Dermis microvascular lymphatic vessel endothelial cell (primary cell): ENCODE data around the gene C11orf65. TPM values are rescaled to one million over a fixed set of nuclear protein-coding genes. Genes with fewer than 3 reads are reported as not detected.
A peak's percentile ranks its signal among the peaks of the same experiment; 100 is the strongest.
"Not testable (repeated sequence)": the region's sequence is repeated elsewhere in the genome, so short reads cannot be mapped to it uniquely, and the experiment has no call there.

Source experiments
- DNase-seq, 2 donors: peaks; one replicate each; pipeline versions ENCODE4 v3.0.0 to v3.0.0-alpha.2; 2010; ENCODE audit warnings: low read depth in 2 of 2
- total RNA-seq: library from RNA; depleted of rRNA; stranded (reverse); fragments of >200 nt; gene quantifications from 2 replicates; pipeline ENCODE4 v1.2.1, GENCODE V29; 2014

The C11orf65 gene
- total RNA-seq, 1 donor from 2014 or later, result not detected

DNA sequence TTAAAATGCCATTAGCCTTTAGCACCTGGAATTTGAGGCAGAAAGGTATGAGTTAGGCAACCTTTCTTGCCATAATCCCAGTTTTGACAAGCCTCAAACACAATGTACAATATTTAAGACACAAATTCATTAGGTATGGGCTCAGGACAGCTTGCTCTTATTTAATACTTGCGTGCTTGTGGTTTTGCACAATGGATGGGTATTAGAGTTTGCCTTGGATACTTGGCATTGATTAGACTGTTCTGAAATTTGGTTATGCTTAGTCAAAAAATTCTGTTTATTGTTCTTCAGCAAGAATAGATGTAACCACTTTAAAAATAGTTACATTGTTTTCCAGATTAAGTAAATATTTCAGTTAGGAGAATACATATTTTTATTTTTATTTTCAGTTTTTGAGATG is 5.4 kb upstream of the C11orf65 start:
- DNase-seq, result no peak

DNA sequence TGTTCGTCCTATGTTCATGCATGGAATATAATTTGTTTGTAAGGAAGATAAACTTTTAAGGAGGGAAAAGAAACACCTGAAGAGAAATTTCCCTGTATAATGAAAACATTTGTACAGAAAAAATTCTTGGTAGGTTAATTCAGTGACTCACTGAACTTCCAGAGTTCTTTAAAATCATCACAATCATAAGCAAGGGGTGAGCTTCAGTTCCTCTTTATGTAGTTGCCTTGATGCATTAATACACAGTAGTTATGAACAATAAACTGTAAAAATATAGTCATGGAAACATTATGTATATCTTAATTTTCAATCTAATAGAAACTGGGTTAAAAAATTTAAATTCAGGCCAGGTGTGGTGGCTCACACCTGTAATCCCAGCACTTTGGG is 1.1 kb upstream of the C11orf65 start:
- DNase-seq, result no peak

DNA sequence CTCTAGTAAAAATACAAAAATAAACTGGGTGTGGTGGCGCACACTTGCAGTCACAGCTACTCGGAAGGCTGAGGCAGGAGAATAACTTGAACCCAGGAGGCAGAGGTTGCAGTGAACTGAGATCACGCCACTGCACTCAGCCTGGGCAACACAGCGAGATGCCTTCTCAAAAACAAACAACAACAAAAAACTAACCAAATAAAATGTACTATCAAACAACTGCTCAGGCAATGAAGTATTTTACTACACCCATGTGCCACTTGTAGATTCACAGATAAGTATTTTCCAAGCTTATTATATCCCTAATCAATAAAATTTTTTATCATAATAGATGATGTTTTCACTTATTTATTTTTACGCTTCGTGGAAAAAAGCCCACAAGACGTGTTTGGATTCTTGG is 924 bp downstream of the C11orf65 start:
- no peak for DNase-seq

DNA sequence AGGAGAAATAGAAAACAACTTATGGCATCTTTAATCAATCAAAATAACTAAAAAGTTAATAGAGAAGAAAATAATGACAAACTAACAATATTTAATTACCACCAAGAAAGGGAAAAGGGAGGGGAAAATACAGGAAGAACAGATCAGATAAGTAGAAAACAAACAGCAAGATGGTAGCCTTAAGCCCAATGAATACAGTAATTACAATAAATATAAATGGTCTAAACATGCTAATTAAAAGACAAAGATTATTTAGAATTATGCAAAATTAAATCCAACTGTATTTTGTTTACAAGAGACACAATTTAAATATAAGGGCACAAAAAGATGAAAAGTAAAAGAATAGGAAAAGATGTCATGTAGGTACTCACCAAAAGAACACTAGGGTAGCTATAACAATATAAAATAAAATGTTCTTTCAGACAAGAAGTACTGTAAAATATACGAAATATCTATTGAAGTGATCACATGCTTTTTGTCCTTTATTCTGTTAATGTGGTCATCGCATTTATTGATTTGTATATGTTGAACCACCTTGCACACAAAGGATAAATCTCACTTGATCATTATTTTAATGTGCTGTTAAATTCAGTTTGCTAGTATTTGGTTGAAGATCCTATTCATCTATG is 14.0 kb downstream of the C11orf65 start:
- DNase-seq, result no peak

DNA sequence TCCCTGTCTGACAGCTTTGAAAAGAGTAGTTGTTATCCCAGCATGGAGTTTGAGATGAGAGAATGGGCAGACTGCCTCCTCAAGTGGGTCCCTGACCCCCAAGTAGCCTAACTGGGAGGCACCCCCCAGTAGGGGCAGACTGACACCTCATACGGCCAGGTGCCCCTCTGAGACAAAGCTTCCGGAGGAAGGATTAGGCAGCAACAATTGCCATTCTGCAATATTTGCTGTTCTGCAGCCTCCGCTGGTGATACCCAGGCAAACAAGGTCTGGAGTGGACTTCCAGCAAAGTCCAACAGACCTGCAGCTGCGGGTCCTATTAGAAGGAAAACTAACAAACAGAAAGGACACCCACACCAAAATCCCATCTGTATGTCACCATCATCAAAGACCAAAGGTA is 25.9 kb downstream of the C11orf65 start:
- not testable (repeated sequence) for DNase-seq

DNA sequence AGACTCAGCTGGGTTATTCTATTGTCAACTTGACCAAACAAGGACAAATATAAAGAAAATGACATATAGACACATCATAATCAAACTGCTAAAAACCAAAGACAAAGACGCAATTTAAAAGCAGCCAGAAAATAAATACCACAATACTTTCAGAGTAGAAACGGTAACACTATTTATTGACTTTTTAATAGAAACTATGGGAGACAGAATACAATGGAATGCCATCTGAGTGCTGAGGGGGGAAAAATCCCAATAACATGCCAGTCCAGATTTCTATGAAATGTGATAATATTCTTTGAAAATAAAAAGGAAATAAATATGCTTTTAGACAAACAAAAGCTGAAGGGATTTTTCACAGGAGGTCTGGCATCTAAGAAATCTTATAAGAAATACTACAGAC is 30.7 kb downstream of the C11orf65 start:
- DNase-seq, result no peak

DNA sequence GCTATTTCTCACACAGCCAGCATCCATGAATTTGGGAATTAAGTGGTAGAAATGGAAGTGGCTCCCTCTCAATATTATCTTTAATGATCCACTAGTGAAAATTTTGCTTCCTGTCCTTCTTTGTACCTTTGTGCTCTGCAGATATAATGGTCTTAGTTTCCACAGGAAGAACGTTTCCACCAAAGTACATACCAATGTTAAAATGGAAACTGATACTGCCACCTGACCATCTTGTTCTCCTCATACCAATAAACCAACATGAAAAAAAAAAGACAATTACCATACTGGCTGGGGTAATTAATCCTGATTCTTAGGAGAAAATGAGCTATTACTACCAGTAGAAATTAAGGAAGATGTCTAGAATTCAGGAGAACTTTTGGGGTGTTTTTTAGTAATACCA is 32.3 kb downstream of the C11orf65 start:
- DNase-seq, result no peak

DNA sequence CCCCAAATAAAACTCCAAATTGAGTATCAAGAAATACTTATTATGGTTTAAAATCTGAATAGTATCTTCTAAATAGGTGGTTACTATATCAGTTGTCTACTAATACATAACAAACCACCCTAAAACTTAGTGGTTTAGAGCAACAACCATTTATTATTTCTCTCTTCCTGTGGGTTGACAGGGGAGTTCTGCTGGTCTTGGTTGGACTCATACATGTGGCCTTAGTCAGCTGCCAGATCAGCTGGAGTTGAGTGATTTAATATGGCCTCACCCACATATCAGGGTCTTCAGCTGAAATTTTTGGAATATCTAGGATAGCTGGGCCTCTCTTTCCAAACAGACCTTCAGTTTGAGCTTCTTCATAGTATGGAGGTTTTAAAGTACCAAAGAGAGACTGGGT is 34.5 kb downstream of the C11orf65 start:
- no peak for DNase-seq

DNA sequence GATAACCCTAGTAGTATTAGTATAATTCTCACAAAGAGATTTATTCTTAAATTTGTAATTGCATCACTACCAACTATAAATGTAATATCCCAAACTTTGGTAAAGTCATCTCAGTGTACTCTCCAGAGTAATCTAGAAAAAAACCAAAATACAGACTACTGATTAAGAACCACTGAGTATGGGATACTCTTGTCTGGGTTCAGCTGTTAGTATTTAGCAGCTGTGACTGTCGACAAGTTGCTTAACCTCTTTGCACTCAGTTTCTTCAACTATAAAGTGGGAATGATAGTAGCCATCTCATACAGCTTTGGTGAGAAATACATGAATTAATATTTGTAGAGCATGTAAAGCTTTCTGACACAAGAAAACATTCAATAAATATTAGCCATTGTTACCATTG is 35.3 kb downstream of the C11orf65 start:
- no peak for DNase-seq

DNA sequence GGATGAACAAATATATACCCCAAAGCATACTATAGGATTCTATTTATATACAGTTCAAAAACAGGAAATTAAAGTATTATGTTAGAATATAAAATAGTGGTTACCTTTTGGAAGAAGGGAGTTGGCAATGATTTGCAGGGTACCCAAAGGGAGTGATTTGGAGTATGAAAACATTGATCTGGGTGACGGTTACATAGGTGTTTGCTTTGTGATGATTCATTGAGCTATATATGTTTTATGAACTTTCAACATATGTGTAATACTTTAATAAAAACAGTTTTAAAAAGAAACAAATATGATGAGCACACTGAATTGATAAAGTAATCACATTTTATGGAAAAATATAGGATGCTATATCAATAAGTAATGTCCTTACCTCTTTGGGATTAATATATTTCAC is 36.0 kb downstream of the C11orf65 start:
- DNase-seq, result no peak

DNA sequence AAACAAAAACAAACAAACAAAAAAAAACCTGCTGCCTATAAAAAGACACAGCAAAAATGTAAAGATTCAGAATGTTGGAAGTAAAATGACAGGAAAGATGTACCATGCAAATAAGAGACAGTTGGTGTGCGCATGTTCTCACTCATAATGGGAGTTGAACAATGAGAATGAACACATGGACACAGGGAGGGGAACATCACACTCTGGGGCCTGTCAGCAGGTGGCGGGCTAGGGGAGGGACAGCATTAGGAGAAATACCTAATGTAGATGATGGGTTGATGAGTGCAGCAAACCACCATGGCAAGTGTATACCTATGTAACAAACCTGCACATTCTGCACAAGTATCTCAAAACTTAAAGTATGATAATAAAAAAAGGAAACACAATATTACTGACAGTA is 49.8 kb downstream of the C11orf65 start:
- DNase-seq, result peak; percentile 12 to 47

DNA sequence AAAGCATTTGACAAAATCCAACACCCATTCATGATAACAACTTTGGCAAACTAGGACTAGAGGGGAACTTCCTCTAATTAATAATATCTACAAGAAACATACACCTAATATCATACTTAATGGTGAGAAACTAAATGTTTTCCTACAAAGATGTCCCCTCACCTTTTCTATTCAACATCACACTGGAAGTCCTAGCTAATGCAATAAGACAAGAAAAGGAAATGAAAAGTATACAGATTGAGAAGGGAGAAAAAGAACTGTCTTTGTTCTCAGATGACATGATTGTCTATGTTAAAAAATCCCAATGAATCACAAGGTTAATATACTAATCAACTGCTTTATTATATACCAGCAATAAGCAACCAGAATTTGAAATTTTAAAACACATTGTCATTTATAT is 52.4 kb downstream of the C11orf65 start:
- no peak for DNase-seq

DNA sequence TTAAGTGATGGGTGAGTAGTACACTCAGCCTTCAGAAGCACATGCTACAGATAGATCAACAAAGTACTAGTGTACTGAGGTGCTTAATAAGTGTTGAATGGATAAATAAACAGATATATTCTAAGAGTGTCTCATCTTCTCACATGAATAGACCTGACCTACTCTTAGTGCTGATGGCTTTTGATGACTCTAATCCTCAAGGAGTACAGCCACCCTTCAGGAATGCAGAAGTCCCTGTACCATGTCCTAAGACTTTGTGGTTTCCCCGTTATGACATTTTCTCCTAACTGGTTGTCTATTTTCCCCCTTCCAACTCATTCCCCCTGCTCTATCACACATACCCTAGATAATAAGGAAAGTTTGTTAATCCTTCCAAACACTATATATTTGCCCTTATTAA is 61.6 kb downstream of the C11orf65 start:
- no peak for DNase-seq

DNA sequence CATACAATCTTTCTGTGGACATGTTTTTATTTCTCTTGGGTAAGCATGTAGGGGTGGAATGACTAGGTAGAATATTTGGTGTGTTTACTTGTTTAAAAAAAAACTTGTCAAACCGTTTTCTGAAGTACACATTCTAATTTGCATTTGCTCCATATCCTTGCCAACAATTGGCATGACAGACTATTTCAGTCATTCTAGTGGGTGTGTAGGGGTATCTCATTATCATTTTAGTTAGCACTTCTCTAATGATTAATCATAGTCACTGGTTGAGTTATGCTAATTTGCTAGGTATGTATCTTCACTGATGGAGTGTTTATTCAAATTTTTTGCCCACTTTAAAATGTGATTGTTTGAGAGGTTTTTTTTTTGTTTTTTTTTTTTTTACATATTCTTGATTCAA is 64.3 kb downstream of the C11orf65 start:
- no peak for DNase-seq

DNA sequence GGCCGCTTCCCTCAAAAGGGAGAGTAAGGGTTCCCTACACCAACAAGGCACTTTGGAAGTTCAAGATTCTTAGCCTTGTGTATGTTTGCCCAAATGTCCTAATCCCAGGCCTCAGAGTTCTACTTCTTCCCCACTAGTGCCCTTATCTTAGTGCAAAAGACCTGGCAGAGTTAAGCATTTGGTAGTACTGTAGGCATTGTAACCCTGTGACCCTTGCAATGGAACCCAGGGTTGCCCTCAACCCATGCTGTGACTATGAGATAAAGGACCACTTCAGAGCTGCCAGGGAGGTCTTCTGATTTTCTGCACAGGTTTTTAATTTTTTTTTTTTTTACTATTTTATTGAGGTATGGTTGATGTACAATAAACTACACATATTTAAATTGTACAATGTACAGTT is 65.1 kb downstream of the C11orf65 start:
- no peak for DNase-seq

DNA sequence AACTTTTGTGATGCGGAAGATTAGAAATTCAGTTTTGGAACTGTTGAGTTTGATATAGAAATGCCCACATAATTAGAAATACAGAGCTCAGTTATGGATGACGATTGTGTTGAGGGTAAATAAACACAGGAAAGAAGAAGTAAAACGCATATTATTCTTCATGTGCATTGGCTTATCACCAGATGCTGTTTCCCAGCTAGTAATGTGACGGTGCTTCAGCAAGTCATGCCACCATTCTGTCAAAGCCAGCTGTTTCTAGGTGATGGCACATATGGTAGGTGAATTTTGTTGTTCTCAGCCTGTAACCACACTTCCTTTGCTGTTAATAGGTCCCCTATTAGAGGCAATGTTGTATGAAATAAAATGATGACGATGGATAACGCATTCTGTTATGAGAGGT is 68.9 kb downstream of the C11orf65 start:
- DNase-seq, result no peak

DNA sequence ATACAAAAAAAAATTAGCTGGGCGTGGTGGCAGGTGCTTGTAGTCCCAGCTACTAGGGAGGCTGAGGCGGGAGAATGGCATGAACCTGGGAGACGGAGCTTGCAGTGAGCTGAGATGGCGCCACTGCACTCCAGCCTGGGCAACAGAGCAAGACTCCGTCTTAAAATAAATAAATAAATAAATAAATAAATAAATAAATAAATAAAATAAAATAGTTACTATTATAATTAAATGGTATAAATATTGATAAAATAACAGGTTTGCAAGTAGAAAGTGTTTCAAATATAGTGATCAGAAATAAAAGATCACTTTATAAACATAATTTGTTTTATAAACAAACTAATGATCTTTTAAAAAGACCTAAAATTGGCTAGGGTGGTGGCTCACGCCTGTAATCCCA is 70.7 kb downstream of the C11orf65 start:
- DNase-seq, result not testable (repeated sequence)

DNA sequence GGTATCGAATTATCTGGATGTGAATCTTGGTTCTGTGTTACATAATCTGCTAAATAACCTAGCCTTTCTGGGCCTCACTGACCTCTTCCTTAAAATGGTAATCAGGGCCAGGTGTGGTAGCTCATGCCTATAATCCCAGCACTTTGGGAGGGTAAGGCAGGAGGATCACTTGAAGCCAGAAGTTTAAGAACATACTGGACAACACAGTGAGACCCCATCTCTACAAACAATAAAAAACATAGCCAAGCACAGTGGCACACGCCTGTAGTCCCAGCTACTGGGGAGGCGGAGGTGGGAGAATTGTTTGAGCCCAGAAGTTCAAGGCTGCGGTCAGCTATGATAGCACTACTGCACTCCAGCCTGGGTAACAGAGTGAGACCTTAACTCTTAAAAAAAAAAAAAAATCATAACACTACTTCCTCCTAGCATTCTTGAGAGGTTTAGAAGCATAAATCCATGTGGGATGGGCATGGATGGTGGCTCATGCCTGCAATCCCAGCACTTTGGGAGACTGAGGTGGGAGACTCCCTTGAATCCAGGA is 72.5 kb downstream of the C11orf65 start:
- DNase-seq, result no peak

DNA sequence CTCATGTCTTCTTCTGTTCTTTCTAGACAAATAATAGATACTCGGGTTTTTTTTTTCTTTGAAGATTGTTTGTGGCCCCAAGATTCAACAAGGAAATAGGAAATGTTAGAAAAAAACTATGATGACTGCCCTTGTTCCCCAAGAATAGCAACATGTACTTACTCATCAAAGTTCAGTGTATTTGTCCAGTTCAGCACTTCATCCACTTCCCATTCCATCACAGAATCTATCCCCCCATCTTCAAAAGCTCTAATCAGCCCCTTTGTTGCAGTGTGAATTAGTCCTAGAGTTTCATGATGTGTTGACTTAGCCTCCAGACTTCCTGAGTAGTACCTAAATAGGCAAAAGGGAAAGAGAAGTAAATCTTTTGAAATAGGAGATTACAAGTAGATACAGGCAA is 74.3 kb downstream of the C11orf65 start:
- DNase-seq, result no peak

DNA sequence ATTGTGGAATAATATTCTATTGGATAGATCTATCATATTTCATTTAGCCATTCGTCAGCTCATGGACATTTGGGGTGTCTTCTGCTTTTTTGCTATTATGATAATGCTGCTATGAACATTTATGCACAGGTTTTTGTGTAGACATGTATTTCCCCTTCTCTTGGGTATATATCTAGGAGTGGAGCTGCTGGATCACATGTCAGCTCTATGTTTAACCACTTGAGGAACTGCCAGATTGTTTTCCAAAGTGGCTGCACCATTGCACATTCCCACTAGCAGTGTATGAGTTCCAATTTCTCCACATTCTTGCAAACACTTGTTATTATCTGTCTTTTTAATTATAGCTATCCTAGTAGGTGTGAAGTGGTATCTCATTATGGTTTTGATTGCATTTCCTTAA is 75.0 kb downstream of the C11orf65 start:
- no peak for DNase-seq

DNA sequence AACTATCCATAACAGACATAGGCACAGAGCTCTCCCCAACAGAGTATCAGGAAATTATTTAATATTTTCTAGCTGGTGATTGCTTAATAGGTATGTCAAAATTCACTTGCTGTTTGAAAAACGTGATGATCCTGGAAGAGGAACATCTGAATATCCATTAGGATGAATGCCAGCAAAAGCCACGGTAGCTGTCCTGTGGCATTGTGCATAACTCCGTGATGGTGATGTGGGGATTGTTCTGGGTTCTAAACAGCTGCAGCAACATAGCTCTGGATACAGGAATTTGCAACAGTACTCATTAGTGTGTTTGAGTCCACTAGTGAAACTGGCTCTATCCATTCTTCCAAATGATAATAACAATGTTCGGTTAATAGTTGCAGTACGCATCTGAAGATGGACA is 78.8 kb downstream of the C11orf65 start:
- no peak for DNase-seq

DNA sequence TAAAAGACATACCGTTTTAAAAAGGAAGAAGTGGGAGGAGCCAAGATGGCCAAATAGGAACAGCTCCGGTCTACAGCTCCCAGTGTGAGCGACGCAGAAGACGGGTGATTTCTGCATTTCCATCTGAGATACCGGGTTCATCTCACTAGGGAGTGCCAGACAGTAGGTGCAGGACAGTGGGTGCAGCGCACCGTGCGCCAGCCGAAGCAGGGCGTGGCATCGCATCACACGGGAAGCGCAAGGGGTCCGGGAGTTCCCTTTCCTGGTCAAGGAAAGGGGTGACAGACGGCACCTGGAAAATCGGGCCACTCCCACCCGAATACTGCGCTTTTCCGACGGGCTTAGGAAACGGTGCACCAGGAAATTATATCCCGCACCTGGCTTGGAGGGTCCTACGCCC is 93.8 kb downstream of the C11orf65 start:
- DNase-seq, result not testable (repeated sequence)

DNA sequence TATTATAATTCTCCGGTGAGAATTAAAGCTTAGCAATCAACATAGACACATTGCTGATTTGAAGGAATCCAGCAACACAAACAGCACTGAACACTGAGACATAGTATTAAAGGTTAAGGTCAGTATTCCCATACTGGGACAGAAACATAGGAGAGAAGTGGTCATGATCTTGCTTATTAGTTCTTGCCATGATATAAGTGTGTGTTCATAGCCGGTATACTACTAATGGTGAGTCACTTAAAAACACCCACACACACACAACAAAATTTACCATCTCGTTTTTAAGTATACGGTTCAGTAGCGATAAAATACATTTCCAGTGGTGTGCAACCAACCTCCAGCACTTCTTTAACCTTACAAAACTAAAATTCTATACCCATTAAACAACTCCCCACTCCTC is 96.3 kb downstream of the C11orf65 start:
- DNase-seq, result no peak

DNA sequence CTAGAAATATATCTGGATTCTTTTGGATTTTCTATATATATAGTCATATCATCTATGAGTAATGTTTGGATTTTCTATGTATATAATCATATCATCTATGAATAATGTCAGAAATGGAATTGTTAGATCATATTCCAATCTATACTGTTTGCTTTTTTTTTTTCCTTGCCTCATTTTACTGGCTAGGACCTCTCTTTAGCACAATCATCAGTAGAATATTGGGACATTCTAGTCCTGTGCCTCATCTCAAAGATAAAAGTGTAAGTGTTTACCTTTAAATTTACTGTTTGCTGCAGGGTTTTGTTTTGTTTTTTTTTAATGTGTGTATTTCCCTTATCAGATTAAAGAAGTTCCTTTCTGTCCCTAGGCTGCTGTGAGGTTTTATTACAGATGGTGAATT is 97.0 kb downstream of the C11orf65 start:
- DNase-seq, result no peak
